Neural progenitor cell (in vitro differentiated cells): ENCODE measurements around the gene AP3S2.

ENCODE experiments used
- EZH2 ChIP-seq: fragments of 200-600 bp; sonication (generic); IDR thresholded peaks from 2 replicates; pipeline ENCODE4 v1.6.1; 2017; ENCODE audit warnings: antibody characterized with exemption, mild to moderate bottlenecking, moderate library complexity
- EZH2phosphoT487 ChIP-seq: fragments of 200-600 bp; sonication (generic); IDR thresholded peaks from 2 replicates; pipeline ENCODE4 v1.6.1; 2017; ENCODE audit warnings: antibody characterized with exemption
- TF ChIP-seq, protein P1 (sequence below): fragments of 200-600 bp; sonication (generic); IDR thresholded peaks from 2 replicates; pipeline ENCODE4 v1.5.1; 2017; ENCODE audit warnings: antibody characterized with exemption, mild to moderate bottlenecking

DNA sequence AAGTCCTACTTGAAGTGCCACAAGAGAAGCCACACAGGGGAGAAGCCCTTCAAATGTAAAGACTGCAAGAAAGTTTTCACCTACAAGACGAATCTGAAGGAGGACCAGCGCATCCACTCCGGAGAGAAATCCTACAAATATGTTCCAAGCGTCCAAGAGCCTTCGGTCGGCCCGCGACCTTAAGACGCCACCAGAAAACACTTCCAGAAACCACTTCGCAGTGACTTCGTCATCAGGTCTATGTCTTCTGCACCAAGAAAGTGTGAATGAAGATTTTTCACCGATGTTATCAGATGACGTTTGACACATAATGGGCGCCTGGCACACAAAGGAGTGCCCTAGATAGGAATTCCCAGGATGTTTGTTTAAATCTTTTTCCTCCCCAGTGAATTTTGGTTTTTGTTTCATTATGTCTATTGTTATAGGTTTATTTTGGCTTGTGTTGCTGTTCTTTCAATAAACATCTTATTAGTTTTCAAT, 43.0 kb upstream of the AP3S2 start:
- TF ChIP-seq, protein P1, sequence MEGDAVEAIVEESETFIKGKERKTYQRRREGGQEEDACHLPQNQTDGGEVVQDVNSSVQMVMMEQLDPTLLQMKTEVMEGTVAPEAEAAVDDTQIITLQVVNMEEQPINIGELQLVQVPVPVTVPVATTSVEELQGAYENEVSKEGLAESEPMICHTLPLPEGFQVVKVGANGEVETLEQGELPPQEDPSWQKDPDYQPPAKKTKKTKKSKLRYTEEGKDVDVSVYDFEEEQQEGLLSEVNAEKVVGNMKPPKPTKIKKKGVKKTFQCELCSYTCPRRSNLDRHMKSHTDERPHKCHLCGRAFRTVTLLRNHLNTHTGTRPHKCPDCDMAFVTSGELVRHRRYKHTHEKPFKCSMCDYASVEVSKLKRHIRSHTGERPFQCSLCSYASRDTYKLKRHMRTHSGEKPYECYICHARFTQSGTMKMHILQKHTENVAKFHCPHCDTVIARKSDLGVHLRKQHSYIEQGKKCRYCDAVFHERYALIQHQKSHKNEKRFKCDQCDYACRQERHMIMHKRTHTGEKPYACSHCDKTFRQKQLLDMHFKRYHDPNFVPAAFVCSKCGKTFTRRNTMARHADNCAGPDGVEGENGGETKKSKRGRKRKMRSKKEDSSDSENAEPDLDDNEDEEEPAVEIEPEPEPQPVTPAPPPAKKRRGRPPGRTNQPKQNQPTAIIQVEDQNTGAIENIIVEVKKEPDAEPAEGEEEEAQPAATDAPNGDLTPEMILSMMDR = no peak
- TF ChIP-seq EZH2 = no peak
- TF ChIP-seq EZH2phosphoT487 = no peak
